Measurements from ENCODE around the gene NIPSNAP2.
"Not testable (repeated sequence)": the region's sequence is repeated elsewhere in the genome, so short reads cannot be mapped to it uniquely, and the experiment has no call there.

The NIPSNAP2 gene

DNA sequence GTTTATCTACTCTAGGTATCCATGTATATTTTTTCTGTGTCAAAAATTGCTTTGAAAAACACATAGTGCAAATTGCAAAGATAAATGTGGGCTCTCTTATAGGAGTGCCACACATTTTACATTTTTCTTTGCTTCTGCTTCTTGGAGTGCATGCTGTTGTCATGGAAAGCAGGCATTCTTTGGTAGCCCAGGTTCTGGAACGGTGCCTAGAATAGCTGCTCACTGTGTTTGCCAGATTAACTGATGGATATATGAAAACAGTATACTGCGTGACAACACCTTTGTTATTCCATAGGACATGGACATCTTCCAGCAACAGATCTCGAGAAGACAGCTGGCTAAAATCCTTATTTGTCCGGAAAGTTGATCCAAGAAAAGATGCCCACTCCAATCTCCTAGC is 13.4 kb downstream of the NIPSNAP2 start:
- no peak for DNase-seq

DNA sequence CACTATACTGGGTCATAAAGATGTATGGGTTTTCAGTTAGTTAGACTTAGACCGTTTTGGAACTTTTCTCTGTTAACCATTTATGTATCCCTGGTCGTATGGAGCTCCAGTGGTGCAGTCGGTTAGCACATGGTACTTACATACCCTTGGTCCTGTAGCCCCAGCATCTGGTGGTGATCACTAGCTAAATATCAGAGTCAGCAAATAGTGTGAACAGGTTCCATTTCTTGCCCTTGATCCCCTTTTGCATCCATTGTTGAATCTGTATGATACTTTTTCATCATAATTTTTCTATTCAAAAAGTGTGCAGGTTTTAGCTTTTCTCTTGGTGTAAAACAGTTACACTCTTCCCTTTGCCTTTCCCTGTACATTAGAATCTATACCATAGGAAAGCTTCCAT is 15.9 kb downstream of the NIPSNAP2 start:
- DNase-seq = no peak

- DNase-seq = no peak
Observed at GRCh38 chr7:55983537-55983936, 19.2 kb downstream of the NIPSNAP2 start.

- DNase-seq = no peak
Observed at GRCh38 chr7:55992346-55992745, 28.0 kb downstream of the NIPSNAP2 start.

- DNase-seq = no peak
Observed at GRCh38 chr7:55996856-55997500, 32.6 kb downstream of the NIPSNAP2 start.

DNA sequence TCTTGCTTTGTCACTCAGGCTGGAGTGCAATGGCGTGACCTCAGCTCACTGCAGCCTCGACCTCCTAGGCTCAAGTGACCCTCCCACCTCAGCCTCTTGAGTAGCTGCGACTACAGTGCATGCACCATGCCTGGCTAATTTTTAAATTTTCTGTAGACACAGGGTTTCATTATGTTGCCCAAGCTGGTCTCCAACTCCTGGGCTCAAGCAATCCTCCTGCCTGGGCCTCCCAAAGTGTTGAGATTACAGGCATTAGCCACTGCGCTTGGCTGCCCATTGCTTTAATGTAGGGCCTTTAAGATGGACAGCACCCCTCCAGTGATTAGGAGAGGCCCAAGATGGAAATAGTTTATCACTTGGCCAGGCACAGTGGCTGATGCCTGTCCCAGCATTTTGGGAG is 39.4 kb downstream of the NIPSNAP2 start:
- DNase-seq = no peak

DNA sequence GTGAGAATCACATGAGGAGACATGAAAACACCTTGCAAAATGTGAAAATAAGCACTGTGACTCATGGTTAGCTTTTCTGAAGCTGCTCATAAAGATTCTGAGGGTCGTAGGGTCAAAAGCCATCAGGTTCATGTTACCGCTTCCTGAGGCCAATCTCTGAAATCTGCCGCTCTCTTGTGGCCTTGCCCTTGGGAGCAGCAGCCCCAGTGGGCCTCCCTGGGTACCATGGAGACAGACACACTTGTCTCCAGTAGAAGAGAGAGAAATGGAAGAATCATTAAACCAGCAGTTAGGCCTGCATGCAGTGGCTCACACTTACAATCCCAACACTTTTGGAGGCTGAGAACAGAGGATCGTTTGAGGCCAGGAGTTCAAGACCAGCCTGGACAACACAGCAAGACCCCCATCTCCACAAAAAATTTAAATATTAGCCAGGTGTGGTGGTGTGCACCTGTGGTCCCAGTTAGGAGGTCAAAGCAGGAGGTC is 42.8 kb downstream of the NIPSNAP2 start:
- peak; percentile 25 for DNase-seq

DNA sequence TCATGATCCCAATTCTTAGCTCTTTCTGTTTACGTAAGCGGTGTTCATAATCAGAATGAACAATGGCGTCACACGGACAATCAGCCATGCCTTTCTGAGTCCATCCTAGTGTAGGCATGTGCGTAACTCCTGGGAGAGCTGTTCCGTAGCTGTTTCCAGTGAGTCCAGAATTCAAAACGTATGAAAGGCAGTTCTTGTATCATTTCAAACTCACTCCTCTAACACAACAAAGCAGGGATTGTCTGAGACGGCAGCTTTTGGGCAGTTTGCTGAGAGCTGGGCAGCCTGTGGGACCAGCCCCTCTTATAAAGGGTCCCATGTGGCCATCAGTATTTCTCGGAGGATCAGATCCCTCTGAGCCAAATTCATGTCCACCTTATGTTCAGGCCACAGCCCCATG is 43.5 kb downstream of the NIPSNAP2 start:
- DNase-seq = no peak

DNA sequence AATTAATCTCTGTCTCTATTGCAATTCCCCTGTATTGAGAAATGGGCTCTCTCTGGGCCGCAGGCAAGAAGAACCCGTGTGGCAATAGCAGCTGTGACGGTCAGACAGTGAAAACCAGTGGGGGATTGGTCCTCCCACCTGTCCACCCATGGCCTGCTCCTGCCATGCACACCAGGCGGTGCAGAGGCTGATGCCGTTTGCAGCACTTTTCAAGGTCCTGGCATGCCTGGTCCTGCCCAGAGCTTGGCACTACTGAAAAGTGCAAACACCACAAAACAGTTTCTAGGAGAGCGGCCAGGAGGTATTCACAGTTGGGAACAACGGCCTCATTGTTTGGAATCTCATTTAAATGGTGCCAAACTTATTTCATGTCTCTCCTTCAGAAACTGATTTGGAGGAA is 45.3 kb downstream of the NIPSNAP2 start:
- no peak for DNase-seq

DNA sequence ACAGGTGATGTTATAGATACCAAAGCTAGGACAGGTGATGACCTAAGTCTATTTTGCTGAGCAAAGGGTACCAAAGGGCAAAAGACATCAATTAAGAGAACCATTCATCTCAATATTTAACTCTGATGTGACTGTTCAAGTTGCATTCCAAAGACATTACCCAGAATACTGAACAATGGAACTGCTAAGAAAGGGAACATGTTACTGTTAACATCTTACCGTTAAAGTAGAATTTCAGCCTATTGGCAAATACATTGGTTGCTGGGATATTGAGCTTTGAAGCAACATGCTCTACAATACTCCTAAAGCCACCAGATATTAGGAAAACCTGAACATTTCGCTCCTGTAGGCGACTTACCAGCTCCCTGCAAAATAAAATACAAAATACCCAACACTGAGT is 52.6 kb downstream of the NIPSNAP2 start:
- not testable (repeated sequence) for DNase-seq

DNA sequence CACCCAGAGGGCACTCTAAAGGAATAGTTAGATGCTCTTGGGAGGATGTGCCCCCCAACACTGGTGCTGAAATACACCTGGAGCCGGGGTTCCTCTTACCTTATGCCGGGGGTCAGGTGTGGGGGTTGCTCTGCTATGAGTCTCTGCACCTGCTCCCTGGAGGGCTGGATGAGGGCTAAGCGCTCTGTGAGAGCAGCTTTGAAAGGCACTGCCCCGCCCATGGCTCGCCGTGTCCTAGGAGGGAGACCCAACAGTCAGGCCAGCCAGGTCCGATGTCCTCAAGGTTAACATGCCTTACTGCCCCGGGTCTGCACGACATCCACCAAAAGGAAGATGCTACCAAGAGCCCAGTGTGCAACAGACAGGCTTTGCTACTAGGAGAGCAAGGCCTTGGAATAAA is 55.1 kb downstream of the NIPSNAP2 start:
- no peak for DNase-seq

GRCh38 chr7:56023500-56023899 is 59.1 kb downstream of the NIPSNAP2 start:
- DNase-seq = no peak

DNA sequence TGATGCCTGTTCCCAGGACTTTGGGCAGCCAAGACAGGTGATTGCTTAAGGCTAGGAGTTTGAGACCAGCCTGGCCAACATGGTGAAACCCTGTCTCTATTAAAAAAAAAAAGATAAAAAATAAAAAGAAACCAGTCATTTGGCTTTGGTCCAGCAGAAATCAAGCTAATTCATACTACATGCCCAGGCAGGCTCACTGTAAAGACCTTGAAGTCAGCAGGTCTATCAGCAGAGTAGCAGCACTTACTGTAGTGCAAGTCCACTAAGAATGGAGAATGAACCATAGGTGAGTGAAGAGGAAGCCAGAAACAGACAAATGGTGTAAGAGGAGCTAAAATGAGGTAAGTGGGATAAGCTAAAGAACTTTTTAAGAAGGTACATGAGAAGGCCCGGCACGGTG is 62.2 kb downstream of the NIPSNAP2 start:
- DNase-seq = no peak

DNA sequence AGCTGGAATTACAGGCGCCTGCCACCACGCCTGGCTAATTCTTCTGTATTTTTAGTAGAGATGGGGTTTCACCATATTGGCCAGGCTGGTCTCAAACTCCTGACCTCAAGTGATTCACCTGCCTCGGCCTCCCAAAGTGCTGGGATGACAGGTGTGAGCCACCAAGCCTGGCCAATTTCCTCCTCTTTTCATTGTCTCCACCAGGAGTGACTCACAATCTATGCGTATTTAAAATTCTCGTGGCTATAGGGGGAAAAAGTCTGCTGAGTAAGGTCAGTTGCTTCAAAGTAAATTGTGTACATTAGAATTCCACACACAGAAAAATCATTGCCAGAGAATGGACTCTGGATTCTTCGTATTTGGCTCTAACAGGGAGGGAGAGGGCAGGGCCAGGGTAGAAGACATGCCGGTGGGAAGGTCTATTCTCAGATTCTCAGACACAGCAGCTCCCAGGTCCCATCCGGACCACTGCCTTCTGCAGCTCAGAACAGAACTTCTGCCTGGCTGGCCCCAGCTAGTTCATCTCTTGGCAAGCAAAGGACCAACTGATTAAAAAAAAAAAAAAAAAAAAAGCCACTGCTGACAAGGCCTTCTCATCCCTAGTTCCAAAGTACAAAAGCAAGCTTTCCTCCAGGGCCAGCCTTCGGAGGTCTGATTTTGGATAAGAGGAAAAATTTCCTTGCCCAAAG is 64.7 kb downstream of the NIPSNAP2 start:
- DNase-seq = peak; percentile 20

DNA sequence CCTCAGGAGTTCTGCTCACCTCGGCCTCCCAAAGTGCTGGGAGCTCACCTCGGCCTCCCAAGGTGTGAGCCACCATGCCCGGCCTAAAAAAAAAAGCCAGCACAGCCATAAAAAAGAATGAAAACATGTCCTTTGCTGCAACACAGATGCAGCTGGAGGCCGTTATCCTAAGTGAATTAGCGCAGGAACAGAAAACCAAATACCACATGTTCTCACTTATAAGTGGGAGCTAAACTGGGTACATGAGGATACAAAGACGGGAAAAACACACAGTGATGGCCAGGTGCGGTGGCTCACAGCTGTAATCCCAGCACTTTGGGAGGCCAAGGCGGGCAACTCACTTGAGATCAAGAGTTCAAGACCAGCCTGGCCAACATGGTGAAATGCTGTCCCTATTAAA is 66.0 kb downstream of the NIPSNAP2 start:
- no peak for DNase-seq

GRCh38 chr7:56031556-56031955 is 67.2 kb downstream of the NIPSNAP2 start:
- DNase-seq = not testable (repeated sequence)

- DNase-seq = not testable (repeated sequence)
Observed at GRCh38 chr7:56032578-56032977, 68.2 kb downstream of the NIPSNAP2 start.

DNA sequence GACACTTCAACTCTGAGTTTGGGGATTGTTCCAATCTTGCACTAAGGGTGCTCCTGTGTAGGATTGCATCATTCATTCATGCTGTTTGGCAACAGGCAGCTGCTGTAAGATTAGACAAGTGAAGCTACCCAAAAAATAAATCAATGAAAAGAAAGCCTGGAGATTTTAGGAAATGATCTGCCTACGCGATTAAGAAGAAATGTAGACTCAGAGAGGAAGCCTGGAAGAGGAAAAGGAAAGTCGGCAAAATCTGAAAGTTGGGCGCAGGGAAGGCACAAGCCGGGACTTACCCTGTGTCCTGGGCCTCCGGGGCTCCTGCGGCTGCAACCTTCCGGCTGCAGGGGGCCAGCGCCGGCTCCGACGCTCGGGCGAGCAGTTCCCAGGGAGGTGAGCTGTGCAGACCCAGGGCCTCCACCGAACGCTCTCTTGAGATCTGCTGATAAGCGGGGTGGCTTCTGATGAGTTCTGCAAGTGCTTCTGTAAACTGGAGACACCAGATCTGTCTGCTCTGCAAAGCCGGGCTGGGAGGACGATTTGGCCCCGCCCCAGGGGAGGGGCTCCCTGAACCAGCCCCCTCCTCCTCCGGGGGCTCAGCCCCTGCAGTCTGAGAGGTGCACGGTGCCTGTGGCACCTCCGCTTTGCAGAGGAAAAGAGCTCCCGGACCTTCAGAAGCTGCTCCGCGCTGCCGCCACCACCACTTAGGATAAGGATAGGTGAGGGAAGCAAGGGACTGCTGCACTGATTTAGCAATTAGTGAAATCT is 69.5 kb downstream of the NIPSNAP2 start:
- DNase-seq = peak; percentile 64

GRCh38 chr7:56040730-56041129 is 76.3 kb downstream of the NIPSNAP2 start:
- DNase-seq = no peak

DNA sequence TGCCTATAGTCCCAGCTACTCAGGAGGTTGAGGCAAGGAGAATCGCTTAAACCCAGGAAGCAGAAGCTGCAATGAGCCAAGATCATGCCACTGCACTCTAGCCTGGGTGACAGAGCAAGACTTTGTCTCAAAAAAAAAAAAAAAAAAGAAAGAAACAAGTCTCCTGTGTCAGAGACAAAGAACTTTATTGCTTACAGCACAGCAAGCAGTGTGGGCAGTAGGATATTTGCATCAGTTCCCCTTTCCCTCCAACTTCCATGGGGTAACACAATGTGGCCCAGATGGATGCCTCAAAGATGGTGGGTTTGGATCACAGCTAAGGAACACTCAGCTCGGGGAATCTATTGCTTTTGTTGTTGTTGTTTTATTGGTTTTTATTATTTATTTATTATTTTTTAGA is 81.4 kb downstream of the NIPSNAP2 start:
- not testable (repeated sequence) for DNase-seq

- DNase-seq = peak; percentile 65
Observed at GRCh38 chr7:56046721-56047445, 82.5 kb downstream of the NIPSNAP2 start.

DNA sequence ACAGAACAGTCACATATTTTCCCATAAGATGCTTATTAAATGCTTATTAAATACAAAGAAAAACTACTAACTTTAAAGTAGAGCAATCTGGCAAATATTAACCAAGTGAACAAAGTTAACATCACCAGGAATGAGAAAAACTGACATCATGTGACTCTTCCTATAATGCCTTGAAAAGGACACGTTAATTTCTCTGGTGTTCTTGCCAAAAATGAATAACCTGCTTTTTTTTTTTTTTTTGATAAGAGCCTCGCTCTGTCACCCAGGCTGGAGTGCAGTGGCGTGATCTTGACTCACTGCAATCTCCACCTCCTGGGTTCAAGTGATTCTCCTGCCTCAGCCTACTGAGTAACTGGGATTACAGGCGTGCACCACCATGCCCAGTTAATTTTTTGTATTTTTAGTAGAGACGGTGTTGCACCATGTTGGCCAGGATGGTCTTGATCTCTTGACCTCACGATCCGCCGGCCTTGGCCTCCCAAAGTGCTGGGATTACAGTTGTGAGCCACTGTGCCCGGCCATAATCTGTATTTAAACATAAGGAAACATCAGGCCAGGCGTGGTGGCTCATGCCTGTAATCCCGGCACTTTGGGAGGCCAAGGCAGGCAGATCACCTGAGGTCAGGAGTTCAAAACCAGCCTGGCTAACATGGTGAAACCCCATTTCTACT is 83.2 kb downstream of the NIPSNAP2 start:
- peak; percentile 33 for DNase-seq

GRCh38 chr7:56048245-56048644 is 83.9 kb downstream of the NIPSNAP2 start:
- no peak for DNase-seq
